GM19452 (cell line): ENCODE results near the gene SF3B3.

ENCODE experiments used
- ATAC-seq: cut with Tn5 transposase; IDR thresholded peaks from one replicate; pipeline ENCODE4 v1.9.1; 2021; ENCODE audit not compliant: unreplicated experiment

The SF3B3 gene

GRCh38 chr16:70523743-70524398, at the start of gene SF3B3:
Gene SF3B3 (plus strand): TSS chr16:70523816. CDS start chr16:70526657, 2,841 bp downstream.
- ATAC-seq, result peak; percentile 41

GRCh38 chr16:70474320-70475053, 49.1 kb upstream of the SF3B3 start:
- ATAC-seq, result no peak

GRCh38 chr16:70475054-70475871, 48.4 kb upstream of the SF3B3 start:
- ATAC-seq, result no peak

GRCh38 chr16:70476272-70477020, 47.2 kb upstream of the SF3B3 start:
- peak; percentile 90 for ATAC-seq

- ATAC-seq, result no peak
Observed at GRCh38 chr16:70478169-70478568, 45.4 kb upstream of the SF3B3 start.

- ATAC-seq, result no peak
Observed at GRCh38 chr16:70478912-70479341, 44.7 kb upstream of the SF3B3 start.

- no peak for ATAC-seq
Observed at GRCh38 chr16:70480127-70481105, 43.2 kb upstream of the SF3B3 start.

- ATAC-seq, result no peak
Observed at GRCh38 chr16:70481929-70482536, 41.6 kb upstream of the SF3B3 start.

- ATAC-seq, result no peak
Observed at GRCh38 chr16:70482624-70483023, 41.0 kb upstream of the SF3B3 start.

- ATAC-seq, result peak; percentile 63
Observed at GRCh38 chr16:70483426-70483825, 40.2 kb upstream of the SF3B3 start.

GRCh38 chr16:70484867-70485266, 38.7 kb upstream of the SF3B3 start:
- ATAC-seq, result no peak

- no peak for ATAC-seq
Observed at GRCh38 chr16:70490261-70490660, 33.4 kb upstream of the SF3B3 start.

GRCh38 chr16:70493802-70494201, 29.8 kb upstream of the SF3B3 start:
- no peak for ATAC-seq

- no peak for ATAC-seq
Observed at GRCh38 chr16:70494202-70494770, 29.3 kb upstream of the SF3B3 start.

- ATAC-seq, result no peak
Observed at GRCh38 chr16:70494777-70495176, 28.8 kb upstream of the SF3B3 start.

GRCh38 chr16:70495425-70496182, 28.0 kb upstream of the SF3B3 start:
- ATAC-seq, result no peak

GRCh38 chr16:70496513-70496912, 27.1 kb upstream of the SF3B3 start:
- ATAC-seq, result no peak

- no peak for ATAC-seq
Observed at GRCh38 chr16:70508752-70509151, 14.9 kb upstream of the SF3B3 start.
